HG02571 (cell line): ENCODE measurements around the gene FLAD1.
A peak's percentile ranks its signal among the peaks of the same experiment; 100 is the strongest.

Source experiments
- ATAC-seq: cut with Tn5 transposase; IDR thresholded peaks from one replicate; pipeline ENCODE4 v1.9.1; 2021; ENCODE audit warnings: mild to moderate bottlenecking, moderate library complexity; ENCODE audit not compliant: unreplicated experiment

FLAD1 gene

GRCh38 chr1:154982897-154983648 lies at the start of gene FLAD1:
Gene FLAD1, plus strand, starts transcription at chr1:154983344. Its CDS starts 351 bp downstream, at chr1:154983695.
- peak; percentile 97 for ATAC-seq

- ATAC-seq = no peak
These were observed 48.7 kb upstream of the FLAD1 start for GRCh38 chr1:154934358-154934948.

GRCh38 chr1:154935749-154936554 lies 47.2 kb upstream of the FLAD1 start:
- ATAC-seq = no peak

DNA sequence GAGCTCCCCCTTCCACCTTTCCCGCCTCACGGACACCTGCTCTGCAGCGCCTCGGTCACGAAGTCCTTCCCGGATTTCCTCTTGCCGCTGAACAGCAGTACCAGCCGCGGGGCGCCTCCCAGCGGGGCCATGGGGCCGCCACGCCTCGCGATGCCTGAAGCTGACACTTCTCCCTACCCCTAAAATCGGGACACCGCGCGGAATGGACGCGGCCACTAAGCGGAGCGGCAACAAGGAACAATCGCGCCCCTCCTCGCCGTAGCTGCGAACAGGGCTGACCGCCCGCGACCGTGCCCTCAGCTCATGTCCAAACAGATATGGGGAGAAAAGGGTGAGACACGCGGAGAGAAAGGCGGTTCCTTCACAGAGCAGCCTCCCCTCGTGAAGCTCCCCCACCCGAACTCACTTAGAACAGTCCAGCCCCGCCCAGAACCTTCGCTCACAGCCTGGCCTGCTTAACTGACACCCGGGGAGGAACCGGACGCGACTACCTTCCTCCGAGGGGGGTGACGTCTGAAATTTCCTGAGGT lies 46.5 kb upstream of the FLAD1 start, which contains the start of gene PMVK:
TSS of gene PMVK (minus strand) at position 165 of the 530 bp plus-strand sequence. CDS start at position 131, 34 bp downstream.
- peak; percentile 67 for ATAC-seq

GRCh38 chr1:154937085-154937987 lies 45.8 kb upstream of the FLAD1 start:
- ATAC-seq = peak; percentile 48

DNA sequence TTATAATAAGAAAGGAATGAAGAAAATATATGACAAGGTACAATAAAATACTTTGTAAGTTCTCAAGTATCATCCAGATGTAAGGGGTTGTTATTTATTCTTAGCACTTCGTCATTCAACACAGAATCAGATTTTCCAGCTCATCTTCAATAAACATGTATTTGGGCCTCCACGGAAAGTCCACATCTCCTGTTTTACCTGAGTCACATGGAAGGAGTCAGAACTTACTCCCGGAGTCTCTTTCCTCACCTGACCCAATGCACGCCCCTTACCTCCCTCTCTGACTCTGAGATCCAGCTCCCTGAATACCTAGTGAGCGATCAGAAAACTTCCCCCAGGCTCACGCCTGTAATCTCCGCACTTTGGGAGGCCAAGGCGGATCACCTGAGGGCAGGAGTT lies 45.2 kb upstream of the FLAD1 start:
- no peak for ATAC-seq

DNA sequence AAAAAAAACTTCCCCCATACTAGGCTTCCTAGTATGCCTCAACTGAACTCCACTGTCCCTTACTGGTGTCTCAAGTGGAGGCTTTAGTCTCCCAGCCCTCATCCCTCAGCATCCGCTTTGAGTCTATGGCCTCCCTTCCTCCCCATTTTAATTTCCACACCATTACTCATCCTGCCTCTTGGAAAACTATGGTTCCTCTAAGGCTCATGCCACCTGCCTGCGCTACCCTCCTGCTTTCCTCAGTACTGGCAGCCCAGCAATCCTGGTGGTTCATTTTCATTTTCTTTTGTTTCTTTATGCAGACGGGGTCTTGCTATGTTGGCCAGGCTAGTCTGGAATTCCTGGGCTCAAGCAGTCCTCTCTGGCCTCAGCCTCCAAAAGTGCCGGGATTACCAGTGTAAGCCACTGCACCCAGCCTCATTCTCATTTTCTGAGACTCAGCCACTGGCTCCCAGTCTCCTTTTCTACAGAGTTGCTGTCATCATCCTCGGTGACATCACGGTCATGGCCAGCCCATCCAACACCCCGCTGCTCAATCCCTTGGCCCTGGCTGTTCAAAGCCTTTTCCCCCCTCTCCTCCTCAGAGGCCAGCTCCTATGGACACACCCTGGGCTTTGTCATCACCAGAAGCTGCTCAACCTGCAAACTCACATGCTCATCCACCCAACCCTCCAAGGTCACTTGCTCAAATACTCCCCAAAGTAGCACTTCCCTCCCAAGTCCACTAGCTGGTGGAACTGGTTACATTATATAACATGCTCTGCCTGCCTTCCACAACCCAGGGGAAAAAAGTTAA lies 44.3 kb upstream of the FLAD1 start:
- no peak for ATAC-seq

- no peak for ATAC-seq
These were observed 43.0 kb upstream of the FLAD1 start for GRCh38 chr1:154940213-154940560.

- no peak for ATAC-seq
These were observed 42.4 kb upstream of the FLAD1 start for GRCh38 chr1:154940651-154941194.

DNA sequence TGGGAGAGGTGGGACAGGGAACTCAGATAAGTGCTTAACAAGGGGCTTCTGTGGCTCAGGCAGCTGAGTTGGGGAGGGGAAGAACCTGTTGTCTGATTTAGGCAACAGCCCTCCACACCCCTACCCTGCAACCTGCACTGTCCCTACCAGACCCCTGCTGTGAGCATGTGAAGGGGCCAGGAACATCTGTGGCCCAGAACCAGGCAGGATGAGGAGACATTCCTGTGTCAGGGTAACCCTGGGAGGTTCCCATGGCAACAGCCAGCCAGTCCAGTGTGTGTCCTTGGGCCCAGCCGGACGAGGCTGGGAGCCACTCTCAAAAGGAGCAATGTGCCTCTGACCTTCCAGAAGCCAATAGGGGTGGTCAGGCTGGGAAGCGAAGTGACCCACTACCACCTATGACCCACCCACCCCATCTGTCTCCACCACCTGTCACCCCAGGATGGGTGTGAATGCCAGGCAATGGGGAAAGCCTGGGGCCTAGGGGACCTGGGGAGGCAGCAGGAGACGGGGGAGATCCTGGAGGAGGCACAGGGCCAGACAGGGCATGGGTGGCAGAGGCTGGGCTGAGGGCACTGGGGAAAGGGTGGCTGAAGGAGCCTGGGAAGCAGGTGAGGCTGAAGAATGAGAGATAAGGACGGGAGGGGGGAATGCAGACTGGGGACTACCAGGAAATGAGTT lies 41.7 kb upstream of the FLAD1 start:
- ATAC-seq = no peak

DNA sequence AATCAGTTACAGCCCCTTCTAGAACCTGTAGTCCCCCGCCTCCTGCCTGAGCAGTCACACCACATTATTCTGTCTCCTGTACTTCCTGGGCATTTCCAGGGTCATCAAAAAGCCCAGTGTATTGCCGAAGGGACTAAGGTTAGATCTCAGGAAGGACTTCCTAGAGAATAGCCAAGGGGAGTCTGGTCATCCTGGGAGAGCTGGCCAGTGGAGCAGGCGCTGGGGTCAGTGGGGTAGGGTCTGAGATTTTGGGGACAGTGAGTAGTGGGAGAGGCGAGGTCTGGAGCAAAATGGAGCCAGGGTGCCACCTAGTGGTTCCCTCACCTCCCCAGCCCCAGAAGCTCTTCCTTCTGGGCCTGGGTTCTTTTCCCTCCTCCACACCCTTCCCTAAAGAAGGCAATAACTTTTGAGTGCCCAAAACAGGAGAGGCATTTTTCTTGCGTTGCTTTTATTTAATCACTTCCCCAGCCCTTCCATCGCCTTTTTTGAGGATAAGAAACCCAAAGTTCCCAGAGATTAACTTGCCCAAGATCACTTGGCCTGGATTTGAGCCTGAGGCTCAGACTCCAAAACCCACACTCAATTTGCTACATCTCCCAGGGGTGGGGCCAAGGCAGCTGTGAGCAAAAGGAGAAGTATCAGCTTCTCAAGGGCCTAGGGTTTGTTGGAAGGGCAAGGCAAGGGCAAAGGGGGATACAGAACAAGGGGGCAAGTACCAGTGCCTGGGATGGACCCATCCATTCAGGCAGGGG lies 39.3 kb upstream of the FLAD1 start:
- no peak for ATAC-seq

GRCh38 chr1:154944401-154945159 lies 38.6 kb upstream of the FLAD1 start:
- ATAC-seq = no peak

- no peak for ATAC-seq
These were observed 37.8 kb upstream of the FLAD1 start for GRCh38 chr1:154945160-154945961.

GRCh38 chr1:154945962-154946850 lies 36.9 kb upstream of the FLAD1 start:
- no peak for ATAC-seq

DNA sequence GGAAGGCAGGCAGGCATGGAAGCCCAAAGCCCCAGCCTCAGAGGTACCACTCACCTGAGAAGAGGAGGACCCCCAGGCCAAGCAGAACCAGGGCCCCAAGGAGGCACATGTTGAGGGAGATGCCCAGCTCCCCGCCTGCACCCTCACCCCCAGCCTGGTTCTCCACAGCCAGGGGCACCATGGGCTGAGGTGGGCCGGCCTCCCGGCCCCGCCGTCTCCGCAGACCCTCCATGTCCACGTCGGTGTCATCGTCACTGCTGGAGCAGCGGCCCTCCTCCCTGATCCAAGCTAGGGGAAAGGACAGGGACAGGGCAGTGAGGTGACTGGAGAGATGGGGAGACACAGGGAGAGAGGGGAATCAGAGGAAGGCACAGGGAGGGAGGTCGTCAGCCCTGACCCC lies 35.1 kb upstream of the FLAD1 start:
- no peak for ATAC-seq
